GM12878 (cell line): Measurements from ENCODE around the gene FHL1.

Experiments
- CTCF ChIP-seq, 3 experiments: IDR thresholded peaks in 2 of 3; conservative IDR thresholded peaks in 1 of 3; 2 replicates each; pipeline ENCODE4 v1.5.1; 2011; ENCODE audit warnings: low read depth in 3 of 3, low read length in 3 of 3, mild to moderate bottlenecking in 3 of 3, control low read depth in 2 of 3, moderate library complexity in 2 of 3, inconsistent platforms in 1 of 3, mixed read lengths in 1 of 3; ENCODE audit not compliant: control insufficient read depth in 2 of 3, insufficient read depth in 1 of 3; ENCODE audit errors: extremely low read depth in 1 of 3
- CUX1 ChIP-seq: IDR thresholded peaks from 2 replicates; pipeline ENCODE4 v1.6.1; 2012; ENCODE audit warnings: improper control_type of control experiment, low read depth, low read length; ENCODE audit not compliant: insufficient replicate concordance
- EGR1 ChIP-seq, 2 experiments: IDR thresholded peaks; 1 replicate in 1 of 2; 2 replicates in 1 of 2; pipeline ENCODE4 v1.6.1; 2011 to 2012; ENCODE audit warnings: low read depth in 2 of 2, low read length in 2 of 2, borderline replicate concordance in 1 of 2, mild to moderate bottlenecking in 1 of 2, moderate library complexity in 1 of 2
- MTA2 ChIP-seq: fragments of 450-650 bp; IDR thresholded peaks from 2 replicates; pipeline ENCODE4 v1.6.1; 2016; ENCODE audit warnings: low read depth, mild to moderate bottlenecking, moderate library complexity
- NR2F1 ChIP-seq: fragments of 450-650 bp; conservative IDR thresholded peaks from 2 replicates; pipeline ENCODE4 v1.6.1; 2017; ENCODE audit warnings: mild to moderate bottlenecking
- POLR2A ChIP-seq: IDR thresholded peaks from 2 replicates; pipeline ENCODE4 v1.6.1; 2011; ENCODE audit warnings: low read depth, mild to moderate bottlenecking, low read length
- RAD21 ChIP-seq: IDR thresholded peaks from 2 replicates; pipeline ENCODE4 v1.6.1; 2011; ENCODE audit warnings: mild to moderate bottlenecking, low read depth, low read length, moderate library complexity; ENCODE audit not compliant: insufficient read depth
- ZZZ3 ChIP-seq: IDR thresholded peaks from 2 replicates; pipeline ENCODE4 v1.6.1; 2011; ENCODE audit warnings: low read depth; ENCODE audit not compliant: control insufficient read depth, insufficient read length

- TF ChIP-seq POLR2A (no peak), MTA2 (no peak), RAD21 (no peak), CTCF (IDR thresholded peaks at IDR 0.05 in 2 of 3, conservative IDR thresholded peaks at IDR 0.05 in 1 of 3; ENCODE audit: control insufficient read depth in 2 of 3, extremely low read depth in 1 of 3, insufficient read depth in 1 of 3, low read depth in 3 of 3, low read length in 3 of 3) (no peak), CUX1 (no peak), EGR1 (IDR thresholded peaks at IDR 0.05; ENCODE audit: borderline replicate concordance in 1 of 2, low read depth in 2 of 2, low read length in 2 of 2) (no peak), NR2F1 (no peak), ZZZ3 (no peak)
Measured at GRCh38 chrX:136220951-136221350, 73.6 kb downstream of the FHL1 start.
